Measurements from ENCODE around the gene CASR.

DNA sequence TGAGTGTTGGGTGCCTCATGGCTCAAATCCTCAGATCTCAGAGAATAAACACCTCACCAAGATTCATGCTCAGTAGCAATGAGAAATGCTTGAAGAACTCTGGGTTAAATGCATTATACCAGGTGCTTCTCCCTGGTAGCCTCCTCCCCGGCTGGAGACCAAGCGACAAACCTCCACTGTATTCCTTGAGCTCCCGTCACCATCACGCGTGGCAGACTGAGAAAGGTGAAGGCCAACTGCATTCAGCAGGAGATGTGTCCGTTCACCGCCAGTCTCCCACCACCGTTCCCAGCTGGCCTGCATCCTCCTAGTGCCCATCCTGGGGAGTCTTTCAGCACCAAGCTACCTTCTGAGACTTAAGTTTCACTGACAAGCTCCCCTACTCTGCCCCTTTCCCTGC lies 149.1 kb downstream of the CASR start:
- TF ChIP-seq, protein P1, sequence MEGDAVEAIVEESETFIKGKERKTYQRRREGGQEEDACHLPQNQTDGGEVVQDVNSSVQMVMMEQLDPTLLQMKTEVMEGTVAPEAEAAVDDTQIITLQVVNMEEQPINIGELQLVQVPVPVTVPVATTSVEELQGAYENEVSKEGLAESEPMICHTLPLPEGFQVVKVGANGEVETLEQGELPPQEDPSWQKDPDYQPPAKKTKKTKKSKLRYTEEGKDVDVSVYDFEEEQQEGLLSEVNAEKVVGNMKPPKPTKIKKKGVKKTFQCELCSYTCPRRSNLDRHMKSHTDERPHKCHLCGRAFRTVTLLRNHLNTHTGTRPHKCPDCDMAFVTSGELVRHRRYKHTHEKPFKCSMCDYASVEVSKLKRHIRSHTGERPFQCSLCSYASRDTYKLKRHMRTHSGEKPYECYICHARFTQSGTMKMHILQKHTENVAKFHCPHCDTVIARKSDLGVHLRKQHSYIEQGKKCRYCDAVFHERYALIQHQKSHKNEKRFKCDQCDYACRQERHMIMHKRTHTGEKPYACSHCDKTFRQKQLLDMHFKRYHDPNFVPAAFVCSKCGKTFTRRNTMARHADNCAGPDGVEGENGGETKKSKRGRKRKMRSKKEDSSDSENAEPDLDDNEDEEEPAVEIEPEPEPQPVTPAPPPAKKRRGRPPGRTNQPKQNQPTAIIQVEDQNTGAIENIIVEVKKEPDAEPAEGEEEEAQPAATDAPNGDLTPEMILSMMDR (IDR thresholded peaks at IDR 0.05; ENCODE audit: low read depth, low read length), result no peak
- TF ChIP-seq POLR2A (IDR thresholded peaks at IDR 0.05; ENCODE audit: extremely low read depth, insufficient read length), result no peak
- no peak for TF ChIP-seq MYC (IDR thresholded peaks at IDR 0.05; ENCODE audit: low read depth, low read length)
- TF ChIP-seq, protein P2, sequence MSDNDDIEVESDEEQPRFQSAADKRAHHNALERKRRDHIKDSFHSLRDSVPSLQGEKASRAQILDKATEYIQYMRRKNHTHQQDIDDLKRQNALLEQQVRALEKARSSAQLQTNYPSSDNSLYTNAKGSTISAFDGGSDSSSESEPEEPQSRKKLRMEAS (IDR thresholded peaks at IDR 0.05; ENCODE audit: low read depth, low read length), result no peak
